Stimulated activated CD4-positive, alpha-beta T cell treated with anti-CD3 and anti-CD28 coated beads, Interleukin-4, amount 100 ng/mL, for 4 hours (primary cell): ENCODE measurements around the gene EPB41L5.

Source experiments
- DNase-seq, 2 experiments: peaks; one replicate each; pipeline ENCODE4 v3.0.0-alpha.2; 2020

Gene EPB41L5

DNA sequence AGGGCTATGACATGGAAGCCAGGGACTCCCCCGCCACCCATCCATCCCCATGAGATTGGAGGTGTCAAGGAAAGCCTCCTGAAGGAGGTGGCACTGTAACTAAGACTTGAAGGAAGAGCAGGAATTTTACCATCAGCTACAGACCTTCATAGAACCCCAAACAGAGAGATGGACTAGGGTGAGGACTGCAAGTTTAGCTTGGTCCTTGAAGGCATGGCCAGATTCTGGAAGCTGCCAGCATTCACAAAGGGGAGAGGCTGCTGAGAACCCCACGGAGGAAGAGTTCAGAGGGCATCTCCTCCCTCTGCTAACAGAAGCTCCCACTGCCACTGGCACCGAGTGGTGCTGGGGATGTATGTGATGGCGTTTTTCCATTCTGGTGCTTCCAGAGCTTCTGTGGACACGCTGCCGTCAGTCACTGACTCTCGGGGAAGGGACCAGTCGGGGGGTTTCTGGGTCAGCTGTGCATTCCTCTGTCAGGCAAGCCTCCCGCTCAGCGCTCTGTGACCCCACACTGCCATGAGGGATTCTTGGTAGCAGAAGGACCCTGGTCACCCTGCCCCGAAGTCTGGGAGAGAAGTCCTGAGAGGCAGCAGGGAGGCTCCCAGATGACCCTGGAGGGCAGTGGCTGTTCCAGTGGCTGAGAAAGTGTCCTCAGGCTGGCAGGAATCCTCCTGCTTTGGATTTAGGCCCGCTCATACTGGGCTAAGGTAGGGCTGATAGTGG is 192.2 kb downstream of the EPB41L5 start:
- DNase-seq: no peak

DNA sequence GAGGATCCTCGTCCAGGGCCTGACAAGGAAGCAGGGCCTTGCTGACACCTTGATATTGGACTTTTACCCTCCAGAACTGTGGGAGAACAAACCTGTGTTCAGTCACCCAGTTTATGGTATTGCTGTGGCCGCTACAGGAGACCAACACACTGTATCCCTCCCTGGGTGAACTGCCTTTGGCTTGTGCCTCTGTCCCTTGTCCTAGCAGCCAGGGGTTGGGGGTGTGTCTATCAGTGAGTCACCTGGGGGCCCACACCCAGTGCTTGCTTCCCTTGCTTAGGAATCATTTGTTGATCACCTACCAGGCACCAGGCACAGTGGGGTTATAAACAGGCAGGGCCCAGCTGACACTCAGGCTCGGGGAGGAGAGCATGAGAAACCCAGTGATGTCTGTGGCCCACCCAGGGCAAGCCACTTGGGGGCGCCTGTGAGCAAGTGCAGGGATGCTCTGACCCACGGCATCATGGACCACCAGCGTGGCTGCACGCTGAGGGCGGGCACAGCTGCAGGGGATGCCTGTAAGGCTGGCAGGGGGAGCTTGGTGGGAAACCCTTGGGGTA is 193.2 kb downstream of the EPB41L5 start:
- peak in 1 of 2 experiments; percentile 46 for DNase-seq

DNA sequence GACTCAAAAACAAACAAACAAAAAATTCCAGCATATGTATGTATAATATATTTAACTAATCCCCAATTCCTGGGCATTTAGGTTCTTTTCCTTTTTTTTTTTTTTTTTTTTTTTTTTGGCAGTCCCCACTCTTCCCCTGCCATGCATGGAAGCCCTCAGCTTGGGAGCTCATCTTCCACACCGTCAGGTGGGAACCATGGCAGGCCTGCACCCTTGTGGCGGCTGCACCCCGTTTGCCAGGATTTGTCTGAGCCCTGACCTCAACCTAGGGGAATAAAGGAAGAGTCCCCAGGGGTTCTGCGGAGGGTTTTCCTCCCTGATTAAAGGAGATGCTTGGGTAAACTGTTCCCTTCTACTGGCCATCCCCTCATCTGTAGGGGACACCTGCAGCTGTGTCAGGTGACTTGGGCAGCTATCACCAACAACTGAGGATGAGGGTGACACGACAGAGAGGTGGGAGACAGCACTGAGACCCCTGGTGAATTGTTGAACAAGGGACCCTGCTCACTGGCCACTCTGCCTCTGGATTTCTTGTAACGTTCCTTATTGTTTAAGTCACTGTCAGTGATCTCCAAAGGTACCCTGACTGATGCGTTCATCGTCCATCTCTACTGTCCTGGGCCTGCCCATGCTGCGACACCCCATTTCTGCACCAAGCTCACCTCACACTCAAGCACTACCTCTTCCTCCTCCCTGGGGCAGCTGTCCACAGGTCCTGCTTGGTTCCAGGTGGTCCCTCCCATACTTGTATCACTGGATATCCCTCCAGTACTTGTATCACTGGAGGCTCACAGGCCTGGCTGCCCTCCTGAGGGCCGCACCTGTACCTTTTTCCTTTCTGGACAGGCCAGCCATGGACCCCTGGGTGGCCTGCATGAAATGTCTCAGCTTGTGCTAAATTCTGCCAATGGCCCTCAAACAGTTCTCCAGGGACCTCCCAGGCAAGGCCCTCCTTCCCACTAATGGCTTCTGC is 195.8 kb downstream of the EPB41L5 start:
- DNase-seq: no peak

DNA sequence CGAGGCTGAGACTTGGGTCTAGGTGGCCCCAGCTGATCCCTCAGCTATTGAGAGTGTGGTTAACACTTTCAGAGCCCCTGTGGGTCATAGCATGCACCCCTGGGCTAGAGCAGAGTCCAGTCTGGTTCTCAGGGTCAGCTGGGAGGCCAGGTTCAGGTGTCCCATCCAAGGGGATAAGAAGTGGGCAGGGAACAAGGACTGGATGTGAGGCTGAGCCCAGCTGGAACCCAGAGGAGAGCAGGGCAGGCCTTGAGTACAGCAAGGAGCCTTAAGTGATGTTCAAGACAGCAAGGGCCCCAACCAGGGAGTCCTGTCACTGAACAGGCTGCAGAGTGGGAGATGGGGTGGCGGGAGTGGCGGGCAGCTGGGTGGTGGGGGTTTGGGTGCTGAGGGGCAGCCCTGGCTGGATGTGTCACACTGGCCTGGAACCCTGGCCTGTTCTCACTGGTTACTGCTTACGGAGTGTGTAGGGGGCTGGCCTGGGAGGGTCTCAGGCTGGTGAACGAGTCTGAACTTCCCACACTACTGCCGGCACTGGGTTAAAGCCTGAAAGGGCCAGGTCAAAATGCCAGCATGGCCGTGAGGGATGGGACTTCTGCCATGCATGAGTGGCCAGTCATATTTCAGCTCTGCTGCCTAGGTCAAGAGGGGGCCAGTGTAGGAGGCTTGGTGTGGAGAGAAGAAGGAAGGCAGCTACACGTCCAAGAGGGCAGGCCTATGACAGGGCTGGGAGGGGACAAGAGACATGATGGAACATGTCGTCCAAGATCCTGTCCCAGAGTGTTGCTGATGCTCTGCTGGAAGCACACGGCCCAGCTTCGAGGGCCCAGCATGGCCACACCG is 196.8 kb downstream of the EPB41L5 start:
- DNase-seq: no peak

DNA sequence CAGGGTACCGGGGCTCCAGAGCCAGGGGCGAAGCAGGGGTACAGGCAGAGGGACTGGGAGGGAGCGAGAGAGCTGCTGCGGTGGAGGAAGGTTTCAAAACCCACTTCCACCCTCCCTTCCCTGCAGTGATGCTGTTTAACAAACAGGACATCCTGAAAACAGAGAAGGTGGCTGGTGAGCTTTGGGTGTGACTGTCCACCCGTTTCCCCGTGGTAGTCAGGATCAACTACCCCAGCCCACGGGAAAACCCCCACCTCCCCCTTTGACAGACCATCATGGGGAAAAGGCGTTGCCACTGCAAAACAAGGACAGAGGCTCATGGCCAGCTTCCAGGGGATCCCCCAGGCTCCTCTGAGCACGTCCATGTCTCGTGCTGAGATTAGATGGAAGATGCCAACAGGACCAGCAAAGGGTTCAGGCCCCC is 197.4 kb downstream of the EPB41L5 start:
- DNase-seq: no peak

DNA sequence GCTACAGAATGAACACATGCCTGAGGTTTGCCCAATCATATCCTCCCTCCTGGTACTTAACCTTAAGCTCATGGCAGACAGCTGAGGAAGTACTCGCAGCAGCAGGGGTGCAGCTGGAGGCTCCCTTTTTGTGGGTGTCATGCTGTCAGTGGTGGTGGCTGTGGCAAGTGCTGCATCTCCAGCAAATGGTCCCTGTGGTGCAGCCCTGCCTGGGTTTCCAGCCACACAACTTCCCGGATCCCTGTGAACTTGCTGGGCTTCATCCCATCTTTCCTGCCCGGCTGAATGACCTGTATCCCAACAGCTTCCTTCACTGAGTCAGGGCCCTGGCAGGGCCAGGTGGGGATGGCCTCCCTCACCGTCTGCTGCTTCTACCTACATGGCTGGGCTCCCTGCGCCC is 205.3 kb downstream of the EPB41L5 start:
- no peak for DNase-seq

DNA sequence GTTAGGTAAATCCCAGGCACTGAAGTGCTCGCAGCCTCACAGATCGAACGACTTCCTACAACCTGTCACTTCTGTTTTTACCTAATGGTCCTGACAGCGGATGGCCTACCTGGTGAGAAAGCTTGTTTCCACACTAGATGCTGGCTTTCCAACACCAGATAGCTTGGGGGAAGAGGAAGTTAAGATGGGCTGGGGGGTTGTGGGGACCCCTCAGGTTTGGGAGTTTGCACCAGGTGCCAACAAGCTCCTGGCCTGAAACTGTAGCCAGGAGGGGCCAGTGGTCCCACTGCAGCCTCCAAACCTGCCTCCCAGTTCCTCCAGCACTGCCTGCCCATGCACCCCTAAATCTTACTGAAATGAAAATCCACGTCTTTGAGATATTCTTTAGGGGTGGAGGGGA is 206.4 kb downstream of the EPB41L5 start:
- DNase-seq: no peak

DNA sequence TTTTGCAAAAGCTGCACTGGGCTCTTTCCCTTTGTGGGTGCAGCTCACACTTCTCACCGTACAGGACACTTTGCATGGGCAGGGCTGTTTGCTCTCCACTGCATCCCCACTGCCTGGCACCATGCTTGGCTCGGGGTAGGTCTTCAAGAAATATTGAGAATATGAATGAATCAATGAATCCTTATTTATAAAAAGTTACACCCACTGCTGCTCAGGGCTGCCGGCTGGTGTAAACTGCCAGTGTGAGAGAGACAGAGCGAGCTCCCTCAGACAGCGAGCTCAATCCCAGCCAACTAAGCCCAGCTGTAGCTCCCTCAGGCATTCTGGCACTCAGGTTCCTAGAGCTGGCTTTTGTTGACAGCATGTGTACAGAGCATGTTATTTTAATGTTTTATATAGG is 206.9 kb downstream of the EPB41L5 start:
- DNase-seq: no peak

DNA sequence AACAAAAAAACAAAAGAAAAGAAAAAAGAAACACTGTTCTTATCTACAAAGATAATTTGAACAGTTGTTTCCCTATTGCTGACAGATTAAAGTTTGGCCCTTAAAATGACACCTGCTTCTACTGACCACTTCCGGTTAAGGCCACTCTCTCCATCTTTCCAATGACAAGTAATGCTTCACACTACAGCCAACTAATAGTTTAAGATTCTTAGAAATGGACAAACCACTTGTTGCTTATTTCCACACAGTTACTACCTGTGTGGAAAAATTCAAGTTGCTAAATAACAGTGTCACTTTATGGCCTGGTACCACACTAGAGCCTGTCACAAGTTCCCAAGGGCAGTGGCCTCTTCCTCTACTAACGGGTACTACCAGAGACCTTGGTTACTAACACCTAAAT is 207.9 kb downstream of the EPB41L5 start:
- DNase-seq: no peak

DNA sequence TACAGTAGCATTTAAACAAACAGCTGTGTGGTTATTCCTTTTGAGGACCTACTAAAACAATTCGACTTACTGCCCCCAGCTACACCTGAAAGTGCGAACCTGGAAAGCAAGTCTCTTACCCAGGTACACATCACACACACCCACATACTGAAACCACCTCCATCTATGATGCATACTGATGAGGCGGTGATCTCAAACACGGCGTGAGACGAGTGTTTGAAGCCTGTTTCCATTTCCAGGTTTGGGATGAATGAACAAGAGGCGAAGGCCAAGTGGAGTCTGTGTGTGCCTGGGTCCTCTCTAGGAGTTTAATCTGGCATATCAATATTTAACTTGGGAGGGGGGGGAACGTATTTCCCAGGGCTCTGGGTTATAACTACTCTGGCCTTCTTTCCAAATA is 208.7 kb downstream of the EPB41L5 start:
- no peak for DNase-seq

DNA sequence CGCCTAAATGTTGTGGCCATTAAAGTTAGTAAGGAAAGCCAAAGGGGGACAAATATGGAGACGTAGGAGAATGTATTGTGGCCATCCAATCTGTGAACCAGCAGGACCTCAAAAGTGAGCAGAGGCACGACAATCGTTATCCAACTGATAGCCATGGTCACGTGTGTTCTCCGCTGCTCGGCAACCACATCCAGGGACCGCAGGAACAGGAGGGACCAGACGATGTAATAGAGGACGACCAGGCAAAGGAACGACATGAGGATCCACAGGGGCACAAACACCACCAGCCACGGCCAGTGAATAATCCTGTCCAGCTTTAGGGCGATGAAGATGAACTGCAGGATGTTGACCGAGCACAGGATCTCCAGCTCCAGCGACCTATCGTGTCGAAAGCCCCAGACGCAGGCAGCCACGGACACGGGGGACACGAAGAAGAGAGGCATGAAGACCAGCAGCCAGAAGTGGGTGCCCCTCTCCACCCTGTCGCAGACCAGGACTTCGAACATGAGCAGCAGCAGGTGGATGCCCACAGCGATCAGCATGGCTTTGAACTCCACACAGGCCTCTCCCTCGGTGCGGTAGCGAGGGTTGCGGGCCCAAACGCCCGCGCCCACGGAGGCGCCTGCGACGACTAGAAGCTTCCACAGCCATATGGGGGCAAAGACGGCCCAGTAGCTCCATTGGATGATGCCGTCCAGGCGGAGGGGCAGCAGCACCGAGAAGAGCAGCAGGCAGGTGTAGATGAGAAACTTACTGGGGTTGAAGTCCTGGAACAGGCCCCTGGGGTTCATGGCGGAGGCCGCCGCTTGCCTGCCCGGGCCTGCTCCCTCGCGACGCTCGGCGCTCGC is 209.5 kb downstream of the EPB41L5 start:
- DNase-seq: no peak

DNA sequence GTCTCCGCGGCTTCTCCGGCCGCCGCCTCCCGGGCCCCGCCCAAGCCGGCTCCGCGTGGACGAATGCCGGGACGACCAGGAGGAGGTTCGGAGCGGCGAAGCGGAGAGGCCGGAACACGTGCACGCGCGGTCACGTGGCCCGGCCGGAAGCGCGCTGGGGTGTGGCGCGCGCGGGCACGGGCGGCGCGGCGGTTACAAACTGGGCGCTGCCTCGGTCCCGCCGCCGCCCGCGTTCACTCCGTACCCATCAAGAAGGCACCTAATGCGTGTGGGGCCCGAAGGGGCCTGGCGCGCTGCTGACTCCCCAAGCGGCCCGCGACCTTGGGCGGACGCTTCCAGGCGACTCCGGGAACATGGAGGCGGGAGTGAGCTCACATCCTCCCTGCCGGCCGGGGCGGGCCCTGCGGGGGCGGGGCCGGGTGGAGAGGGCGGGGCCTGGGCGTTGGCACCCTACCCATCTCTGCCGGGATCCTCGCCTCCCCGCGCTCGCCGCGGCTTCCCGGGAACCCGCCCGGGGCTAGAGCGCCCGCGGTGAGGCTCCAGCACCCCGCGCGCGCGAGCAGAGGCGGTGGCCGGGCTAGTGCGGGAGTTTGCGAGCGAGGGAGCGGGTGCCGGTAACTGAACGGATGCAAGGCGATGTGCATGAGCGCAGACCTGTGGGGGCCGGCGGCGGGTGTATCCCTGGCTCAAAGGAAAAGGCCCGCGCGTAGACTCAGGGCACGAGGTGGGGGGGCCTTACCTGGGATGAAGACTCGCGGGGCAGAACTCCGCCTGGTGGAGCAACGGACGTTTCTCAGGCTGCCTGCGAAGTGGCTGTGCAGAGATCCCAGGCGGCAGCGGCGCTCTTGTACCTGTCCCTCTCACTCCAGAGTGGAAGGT is 210.4 kb downstream of the EPB41L5 start, which contains the start of gene TMEM185B:
TSS of gene TMEM185B (minus strand) at position 367 of the 879 bp plus-strand sequence. CDS start 424 bp downstream, outside the sequence.
- peak; percentile 91 to 92 for DNase-seq

DNA sequence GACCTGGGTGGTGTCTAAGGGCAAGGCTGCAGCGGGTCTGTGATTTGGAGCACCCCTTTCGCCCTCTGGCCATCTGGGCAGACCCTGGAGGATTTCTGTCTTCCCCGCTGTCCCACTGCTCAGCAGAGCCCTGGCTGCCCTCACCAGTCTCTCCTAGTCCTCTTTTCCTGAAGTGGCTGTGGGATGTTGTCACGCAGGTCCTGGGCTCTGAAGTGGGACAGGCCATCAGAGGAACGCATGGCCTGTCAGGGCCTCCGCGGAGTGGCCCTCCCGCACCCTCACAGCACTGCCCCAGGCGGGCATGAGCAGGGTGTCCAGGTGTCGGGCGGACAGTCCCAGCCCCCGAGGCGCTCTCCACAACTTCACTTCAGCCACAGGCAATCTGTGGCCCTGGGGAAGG is 211.4 kb downstream of the EPB41L5 start:
- no peak for DNase-seq

DNA sequence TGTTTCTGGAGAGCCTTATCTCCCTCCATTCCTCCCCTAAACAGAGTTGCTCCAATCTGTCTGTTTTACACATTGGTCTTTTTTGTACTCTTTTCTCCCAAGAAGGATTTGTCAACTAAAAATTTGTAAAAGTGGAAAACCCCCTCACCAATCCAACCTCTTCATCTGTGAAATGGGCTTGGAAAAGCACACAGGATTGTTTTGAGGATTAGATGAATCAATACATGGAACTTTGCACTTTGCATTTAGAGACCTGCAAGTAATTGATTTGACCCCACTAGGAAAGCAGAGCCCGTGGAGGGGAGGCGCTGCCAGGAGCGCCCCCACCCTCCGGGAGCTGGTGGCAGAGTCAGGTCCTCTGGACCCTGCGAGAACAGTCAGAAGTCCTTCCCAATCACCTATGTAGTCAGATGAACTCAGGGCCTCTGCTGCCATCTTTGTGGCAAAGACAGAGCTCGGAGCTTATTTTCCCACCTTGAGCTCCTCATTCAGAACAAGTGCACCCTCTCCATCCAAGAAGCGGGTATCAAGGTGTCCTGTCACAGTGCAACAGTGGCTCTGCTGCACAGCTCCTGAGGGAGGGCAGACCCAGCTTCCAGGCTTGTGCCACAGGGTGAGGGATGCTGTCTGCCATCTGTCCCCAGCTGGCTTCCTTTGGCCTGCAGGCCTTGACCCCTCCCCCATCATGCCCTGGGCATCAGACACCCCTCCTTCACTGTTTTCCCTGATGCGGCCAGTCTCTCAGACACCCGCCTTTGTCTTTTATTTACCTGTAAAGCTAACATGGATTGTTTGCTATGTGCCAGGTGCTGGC is 212.1 kb downstream of the EPB41L5 start:
- no peak for DNase-seq

DNA sequence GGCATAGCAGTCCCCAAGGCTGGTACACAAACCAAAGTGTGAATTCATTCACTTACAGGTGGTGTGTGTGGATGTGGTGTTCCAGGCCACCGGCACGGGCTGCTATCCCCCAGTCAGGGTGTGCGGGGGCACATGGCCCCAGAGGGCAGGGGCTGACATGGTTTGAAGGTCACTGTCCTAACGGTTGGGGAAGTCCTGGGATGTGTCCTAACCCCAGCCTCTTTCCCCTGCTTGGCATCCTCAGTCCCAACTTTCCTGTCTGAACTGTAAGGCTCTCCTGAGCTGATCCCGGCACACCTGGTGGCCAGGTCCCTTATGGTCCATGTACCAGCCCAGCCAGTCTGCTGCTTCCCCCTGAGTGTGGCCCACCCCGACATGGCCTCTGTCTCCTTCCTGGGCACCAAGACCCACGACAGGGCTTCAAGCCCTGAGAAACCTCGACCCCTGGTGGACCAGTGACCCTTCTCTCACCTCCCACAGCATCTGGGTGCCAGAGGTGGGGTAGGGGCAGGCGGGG is 212.7 kb downstream of the EPB41L5 start:
- no peak for DNase-seq

DNA sequence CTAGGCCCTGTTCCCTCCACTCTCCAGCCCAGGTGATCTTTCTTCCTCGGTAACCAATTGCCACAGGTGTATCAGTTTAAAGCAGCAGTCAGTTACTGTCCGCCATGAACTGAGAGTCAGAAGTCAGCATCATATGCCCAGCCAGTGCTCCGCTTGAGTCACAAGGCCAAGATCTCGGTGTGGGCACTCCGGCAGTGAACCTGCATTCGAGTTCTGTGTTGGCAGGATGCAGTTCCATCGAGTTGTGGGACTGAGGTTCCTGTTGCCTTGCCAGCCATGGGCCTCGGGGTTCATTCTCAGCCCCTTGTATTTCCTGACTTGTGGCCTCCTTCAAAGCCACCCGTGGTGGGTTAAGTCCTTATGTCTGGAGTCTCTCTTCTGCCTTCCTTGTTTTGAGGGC is 213.4 kb downstream of the EPB41L5 start:
- no peak for DNase-seq

DNA sequence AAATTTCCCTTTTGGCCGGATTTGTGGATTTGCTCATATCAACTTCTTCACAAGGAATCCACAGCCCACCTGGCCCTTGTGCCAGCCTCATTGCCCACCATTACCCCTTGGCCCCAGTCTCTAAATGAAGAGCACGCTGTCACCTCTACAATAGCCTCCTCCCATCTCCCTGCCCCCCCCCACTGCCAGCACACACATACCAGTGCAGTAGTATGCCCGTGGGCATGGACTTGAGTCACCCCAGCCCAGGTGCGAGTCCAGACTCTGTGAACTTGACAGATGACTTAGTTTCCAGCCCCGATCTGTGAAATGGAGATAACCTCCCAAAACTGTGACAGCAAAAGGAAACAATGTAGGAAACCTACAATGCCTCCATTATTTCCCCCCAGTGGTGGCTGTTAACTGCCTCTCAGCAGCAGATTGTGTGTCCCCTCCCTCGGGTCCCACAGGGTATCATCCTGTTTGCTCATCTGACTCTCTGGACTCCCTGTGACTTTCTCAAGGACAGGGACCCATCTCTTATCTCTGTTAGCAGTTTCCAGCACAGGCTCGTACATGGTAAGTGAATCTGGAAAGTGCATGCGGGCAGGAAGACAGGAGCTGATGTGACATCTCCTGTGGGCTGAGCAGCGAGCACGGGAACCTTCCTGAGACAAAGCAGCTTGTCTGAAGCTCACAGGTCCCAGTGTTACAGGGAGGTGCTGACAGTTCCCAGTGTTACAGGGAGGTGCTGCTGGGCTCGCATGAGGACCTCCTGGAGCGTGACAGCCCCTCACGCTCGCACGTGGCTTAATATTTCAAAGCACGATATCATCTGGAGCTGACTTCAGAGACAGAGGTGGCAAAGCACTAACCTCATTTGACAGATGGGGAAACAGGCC is 214.5 kb downstream of the EPB41L5 start:
- peak in 1 of 2 experiments; percentile 54 for DNase-seq

DNA sequence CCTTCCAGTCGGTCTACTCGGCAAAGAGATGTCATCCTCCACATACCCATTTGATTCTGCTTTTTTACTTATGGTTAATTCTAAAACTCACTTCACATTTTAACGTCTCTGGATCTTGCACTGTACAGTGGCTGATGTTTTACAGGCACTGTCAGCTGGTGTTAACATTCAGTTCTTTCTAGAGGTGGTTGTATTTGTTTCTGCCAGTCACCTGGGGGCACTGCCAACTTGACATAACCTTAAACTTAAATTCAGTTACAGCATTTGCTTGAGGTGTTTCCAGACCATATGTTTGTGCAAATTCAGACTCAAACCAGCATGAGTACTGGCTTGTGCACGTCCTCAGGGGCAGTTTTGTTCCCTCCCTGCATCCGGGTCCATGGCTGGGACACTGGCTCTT is 215.6 kb downstream of the EPB41L5 start:
- no peak for DNase-seq
